Natural killer cell (primary cell): ENCODE results near the gene SHISAL1. TPM values are rescaled to one million over a fixed set of nuclear protein-coding genes. Genes with fewer than 3 reads are reported as not detected.

ENCODE experiments used
- ATAC-seq, 3 donors: fragments of 150-1000 bp in 2 of 3; fragments of 200-7000 bp in 1 of 3; cut with Tn5 transposase; 1 replicate in 1 of 3; 2 replicates in 2 of 3; pipeline ENCODE4 v1.10.0; 2021; ENCODE audit warnings: mild to moderate bottlenecking in 2 of 3, moderate library complexity in 2 of 3
- DNase-seq, 2 donors: peaks; one replicate each; pipeline versions ENCODE4 v3.0.0 to v3.0.0-alpha.2; 2013 to 2021; ENCODE audit warnings: mixed read lengths in 1 of 2
- H3K27ac ChIP-seq: one replicate; pipeline ENCODE4 v1.5.1; 2013; ENCODE audit warnings: mild to moderate bottlenecking, low read length
- H3K27me3 ChIP-seq: one replicate; pipeline ENCODE4 v1.6.1; 2013; ENCODE audit warnings: low read length; ENCODE audit not compliant: control insufficient read depth, insufficient read depth
- H3K36me3 ChIP-seq: one replicate; pipeline ENCODE4 v1.6.1; 2013; ENCODE audit warnings: low read length; ENCODE audit not compliant: control insufficient read depth, insufficient read depth
- H3K4me1 ChIP-seq: one replicate; pipeline ENCODE4 v1.6.1; 2013; ENCODE audit warnings: low read length; ENCODE audit not compliant: control insufficient read depth, insufficient read depth
- H3K4me3 ChIP-seq: one replicate; pipeline ENCODE4 v1.5.1; 2013; ENCODE audit warnings: low read length
- H3K9me3 ChIP-seq: one replicate; pipeline ENCODE4 v1.6.1; 2013; ENCODE audit warnings: low read length; ENCODE audit not compliant: control insufficient read depth, insufficient read depth
- H3K27ac Mint-ChIP-seq, 2 donors: one replicate each; pipeline ENCODE4 v1.8.0; 2022; ENCODE audit warnings: mild to moderate bottlenecking in 2 of 2, mixed read lengths in 2 of 2, moderate library complexity in 1 of 2
- H3K27me3 Mint-ChIP-seq, 2 donors: one replicate each; pipeline ENCODE4 v1.8.0; 2022; ENCODE audit warnings: low read depth in 2 of 2, mixed read lengths in 2 of 2
- H3K36me3 Mint-ChIP-seq: one replicate; pipeline ENCODE4 v1.8.0; 2022; ENCODE audit warnings: mixed read lengths
- H3K4me1 Mint-ChIP-seq, 2 donors: one replicate each; pipeline ENCODE4 v1.8.0; 2022; ENCODE audit warnings: mixed read lengths in 2 of 2
- H3K4me3 Mint-ChIP-seq: one replicate; pipeline ENCODE4 v1.8.0; 2022; ENCODE audit warnings: mild to moderate bottlenecking, moderate library complexity, mixed read lengths
- H3K9me3 Mint-ChIP-seq, 2 donors: one replicate each; pipeline ENCODE4 v1.8.0; 2022; ENCODE audit warnings: mixed read lengths in 2 of 2
- CTCF ChIP-seq: fragments of 200-600 bp; IDR thresholded peaks from one replicate; pipeline ENCODE4 v1.8.0; 2022; ENCODE audit warnings: antibody characterized with exemption
- WGBS: methylation state at CpG from one replicate; pipeline ENCODE4 v1.1.7; 2013; ENCODE audit warnings: missing lambda C conversion rate; ENCODE audit not compliant: insufficient coverage; 5-methylcytosine and 5-hydroxymethylcytosine counted together
- intact Hi-C: fragments of 100-400 bp; cut with micrococcal nuclease; formaldehyde crosslinking; loops from one replicate; pipeline ENCODE4 v1.14.2; 2022
- total RNA-seq, 4 donors: library from RNA; stranded (reverse); fragments of 120-200 nt in 1 of 4; gene quantifications; one replicate each; pipeline versions ENCODE4 v1.2.3 to v1.2.4, GENCODE V29; 2013 to 2022

The SHISAL1 gene
- total RNA-seq, 3 donors from 2014 or later (not counting 1 experiment from before 2014, with no cell fraction given), result not detected

GRCh38 chr22:44341431-44342346 lies 28.9 kb upstream of the SHISAL1 start:
- H3K4me1 ChIP-seq, result no peaks in the 10 kb centered on the region
- intact Hi-C loops, result no loop called here
- WGBS, result 85% methylated on average over 17 of the region's 17 CpGs
- no peaks in the 10 kb centered on the region for H3K36me3 Mint-ChIP-seq
- DNase-seq (no peak), ATAC-seq (no peak)
- H3K4me3 Mint-ChIP-seq, result no peak overlapping the region
- no peak for TF ChIP-seq CTCF
- no peaks in the 10 kb centered on the region for H3K27me3 ChIP-seq
- H3K27ac ChIP-seq, result no peak overlapping the region
- no peaks in the 10 kb centered on the region for H3K9me3 Mint-ChIP-seq
- H3K27me3 Mint-ChIP-seq, result peaks cover 0 to 9% of the 10 kb centered on the region in 2 donors
- no peaks in the 10 kb centered on the region for H3K9me3 ChIP-seq
- no peaks in the 10 kb centered on the region for H3K4me1 Mint-ChIP-seq
- H3K27ac Mint-ChIP-seq, result no peak overlapping the region
- H3K4me3 ChIP-seq, result no peak overlapping the region
- H3K36me3 ChIP-seq, result no peaks in the 10 kb centered on the region

DNA sequence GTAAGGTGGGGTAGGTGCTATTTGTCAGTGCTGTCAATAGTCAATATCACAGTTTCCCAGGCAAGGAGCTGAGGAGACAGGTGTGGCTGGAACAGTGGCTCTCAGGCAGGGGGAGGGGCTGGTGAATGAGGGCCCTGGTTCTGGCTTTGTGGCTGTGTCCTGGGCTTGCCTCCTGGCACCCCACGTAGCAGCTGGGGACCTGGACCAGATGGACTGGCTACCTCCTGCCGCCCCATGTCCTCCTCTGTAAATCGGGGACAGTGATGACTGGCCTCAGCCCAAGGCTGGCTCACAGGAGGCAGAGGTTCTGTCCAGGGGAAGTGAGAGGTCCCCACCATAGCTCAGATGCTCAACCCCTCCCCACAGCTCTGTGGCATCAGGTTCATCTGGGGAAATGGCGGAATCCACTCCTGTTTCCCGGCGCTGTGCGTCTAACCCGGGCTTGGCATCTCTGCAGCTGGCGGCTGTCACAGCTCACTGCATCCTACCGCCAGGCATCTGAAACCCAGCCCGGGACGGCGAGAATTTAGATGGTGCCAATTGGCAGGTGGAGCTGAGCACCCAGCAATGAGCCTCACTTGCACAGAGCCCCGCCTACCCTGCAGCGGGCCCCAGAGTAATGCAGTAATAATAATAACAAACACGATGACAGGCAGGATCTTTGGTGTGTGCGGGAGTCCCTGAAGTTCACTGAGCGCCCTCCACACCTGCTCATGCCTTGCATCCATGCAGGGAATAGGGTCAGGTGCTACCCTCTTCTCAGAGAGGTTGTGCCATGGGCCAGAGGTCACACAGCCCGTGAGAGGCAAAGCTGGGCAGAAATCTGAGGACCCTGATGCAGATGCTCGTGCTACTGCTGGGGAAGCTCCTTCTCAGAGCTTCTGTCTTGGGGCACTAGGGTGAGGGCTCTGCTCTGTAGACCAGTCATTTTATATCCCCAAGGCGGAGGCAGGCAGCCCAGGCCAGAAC lies 27.8 kb upstream of the SHISAL1 start:
- WGBS, result 85% methylated on average over 21 of the region's 21 CpGs
- Mint-ChIP-seq H3K36me3 (no peaks in the 10 kb centered on the region), H3K9me3 (no peaks in the 10 kb centered on the region), H3K4me1 (no peaks in the 10 kb centered on the region), H3K4me3 (no peak overlapping the region), H3K27me3 (peaks cover 0 to 8% of the 10 kb centered on the region in 2 donors), H3K27ac (no peak overlapping the region)
- no peak for ATAC-seq
- no peaks in the 10 kb centered on the region for H3K36me3 ChIP-seq
- no peak for TF ChIP-seq CTCF
- H3K27me3 ChIP-seq, result no peaks in the 10 kb centered on the region
- H3K4me3 ChIP-seq, result no peak overlapping the region
- intact Hi-C loops, result no loop called here
- H3K9me3 ChIP-seq, result no peaks in the 10 kb centered on the region
- H3K4me1 ChIP-seq, result no peaks in the 10 kb centered on the region
- H3K27ac ChIP-seq, result no peak overlapping the region
- no peak for DNase-seq

GRCh38 chr22:44338906-44339305 lies 26.2 kb upstream of the SHISAL1 start:
- Mint-ChIP-seq H3K4me3 (no peak overlapping the region), H3K9me3 (no peaks in the 10 kb centered on the region), H3K27ac (no peak overlapping the region), H3K36me3 (no peaks in the 10 kb centered on the region), H3K4me1 (no peaks in the 10 kb centered on the region), H3K27me3 (no peaks in the 10 kb centered on the region)
- no peak overlapping the region for H3K27ac ChIP-seq
- H3K9me3 ChIP-seq, result no peaks in the 10 kb centered on the region
- ATAC-seq, result no peak
- intact Hi-C loops, result no loop called here
- H3K36me3 ChIP-seq, result no peaks in the 10 kb centered on the region
- WGBS, result 87% methylated on average over 2 of the region's 2 CpGs
- H3K4me1 ChIP-seq, result no peaks in the 10 kb centered on the region
- no peak for TF ChIP-seq CTCF
- no peaks in the 10 kb centered on the region for H3K27me3 ChIP-seq
- H3K4me3 ChIP-seq, result no peak overlapping the region
- DNase-seq, result no peak
